ENCODE data around the gene RASGRP3. TPM values are rescaled to one million over a fixed set of nuclear protein-coding genes. Genes with fewer than 3 reads are reported as not detected.

Gene RASGRP3
- total RNA-seq, 2 donors from 2014 or later, result 2.3 to 5.7 TPM

DNA sequence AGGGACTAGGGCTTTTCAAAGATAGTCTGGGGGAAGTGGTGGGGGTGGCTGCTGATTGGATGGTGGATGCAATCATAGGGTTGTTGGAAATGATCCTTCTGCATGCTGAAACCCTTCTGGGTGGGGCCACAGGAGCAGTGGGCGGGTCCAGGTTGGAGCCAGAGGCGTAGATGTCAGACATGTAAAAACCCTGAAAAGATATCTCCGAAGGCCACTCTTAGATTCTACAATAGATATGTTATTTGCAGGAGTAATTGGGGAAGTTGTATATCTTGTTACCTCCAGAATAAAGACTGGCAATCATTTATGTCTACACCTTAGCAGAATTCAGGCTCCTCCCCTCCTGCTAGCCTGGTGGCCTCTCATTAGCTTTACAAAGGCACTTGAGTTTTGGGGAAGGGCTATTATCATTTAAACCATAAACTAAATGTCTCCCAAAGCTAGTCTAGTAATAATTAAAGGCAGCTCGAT, 130.8 kb downstream of the RASGRP3 start:
- H3K4me3 Mint-ChIP-seq, result no peak overlapping the region
- no peak for ATAC-seq (replicated peaks)

DNA sequence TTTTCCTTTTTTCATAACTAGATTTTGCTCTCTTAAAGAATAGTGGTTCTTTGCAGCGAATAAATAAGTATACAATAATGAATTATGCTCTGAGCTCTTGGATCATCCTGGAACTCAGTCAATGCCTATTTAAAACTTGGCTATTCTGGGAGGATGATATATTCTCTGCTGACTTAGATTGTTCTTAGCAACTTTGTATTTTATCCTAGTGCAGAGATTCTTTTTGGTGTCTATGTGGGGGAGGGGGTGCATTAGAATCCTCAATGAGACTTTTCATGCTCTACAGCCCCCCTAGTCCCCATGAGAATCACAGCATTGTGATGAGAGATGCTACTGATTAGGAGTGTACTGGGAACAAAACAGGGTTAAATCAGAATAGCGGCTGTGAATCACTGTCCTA, 131.5 kb downstream of the RASGRP3 start:
- Mint-ChIP-seq H3K9me3 (no peaks in the 10 kb centered on the region), H3K27ac (no peak overlapping the region), H3K4me1 (no peaks in the 10 kb centered on the region), H3K27me3 (no peaks in the 10 kb centered on the region), H3K36me3 (ENCODE audit: low read depth) (no peaks in the 10 kb centered on the region), H3K4me3 (no peak overlapping the region)
- no peak for ATAC-seq (replicated peaks)

More for the DNA sequence above, 130.8 kb downstream of the RASGRP3 start:
- no peaks in the 10 kb centered on the region for H3K27me3 Mint-ChIP-seq
- no peaks in the 10 kb centered on the region for H3K4me1 Mint-ChIP-seq
- no peaks in the 10 kb centered on the region for H3K36me3 Mint-ChIP-seq (ENCODE audit: low read depth)
- H3K9me3 Mint-ChIP-seq, result no peaks in the 10 kb centered on the region
- H3K27ac Mint-ChIP-seq, result no peak overlapping the region

DNA sequence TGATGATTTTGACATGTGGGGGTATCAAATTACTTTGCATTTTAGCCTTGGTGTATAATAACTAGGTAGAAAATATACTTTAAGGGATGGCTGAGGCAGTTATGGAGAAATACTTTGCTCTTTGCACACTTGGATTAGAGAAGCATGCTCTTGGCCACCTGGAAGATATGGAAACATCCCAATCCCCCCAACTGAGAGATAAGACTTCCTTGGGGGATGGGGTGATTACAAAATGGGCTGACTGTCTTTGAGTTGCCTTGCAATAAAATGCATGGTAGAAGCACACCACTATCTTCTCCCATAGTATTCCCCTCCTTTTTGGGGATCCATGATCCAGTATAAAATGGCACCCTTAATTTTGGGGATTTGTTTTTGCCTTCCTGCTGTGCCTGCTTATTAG, 137.7 kb downstream of the RASGRP3 start:
- Mint-ChIP-seq H3K9me3 (peaks cover 12% of the 10 kb centered on the region), H3K4me3 (no peak overlapping the region), H3K4me1 (no peaks in the 10 kb centered on the region), H3K36me3 (ENCODE audit: low read depth) (peaks cover 9% of the 10 kb centered on the region), H3K27me3 (no peaks in the 10 kb centered on the region), H3K27ac (no peak overlapping the region)
- no peak for ATAC-seq (replicated peaks)

Other genes starting within 250 kb of the RASGRP3 start
- gene FAM98A, start 122.7 kb downstream of the RASGRP3 start, total RNA-seq, result 10 to 100 TPM; 24.0 to 72.6 TPM